ENCODE measurements around the gene MSS51.

The MSS51 gene

GRCh38 chr10:73439055-73439454 lies 5.7 kb upstream of the MSS51 start:
- Histone ChIP-seq H3K4me2 (ENCODE audit: insufficient read depth, low read length) (no peak overlapping the region), H2AFZ (ENCODE audit: low read depth, low read length) (no peak overlapping the region), H3K4me1 (ENCODE audit: insufficient read depth, low read length) (no peaks in the 10 kb centered on the region), H3K27me3 (ENCODE audit: insufficient read depth, low read length, poor library complexity) (no peaks in the 10 kb centered on the region), H3K9me3 (ENCODE audit: insufficient read depth, low read length, severe bottlenecking) (no peaks in the 10 kb centered on the region), H3K9ac (ENCODE audit: low read depth, low read length) (no peak overlapping the region), H3K4me3 (ENCODE audit: low read depth in 1 of 2, low read length in 2 of 2) (no peak overlapping the region), H4K20me1 (ENCODE audit: insufficient read depth, low read length) (no peaks in the 10 kb centered on the region), H3K79me2 (ENCODE audit: insufficient read depth, low read length) (no peaks in the 10 kb centered on the region), H3K36me3 (ENCODE audit: insufficient read depth, low read length) (peaks cover 44% of the 10 kb centered on the region), H3K27ac (ENCODE audit: low read length) (no peak overlapping the region)
- no peak for TF ChIP-seq EZH2 (IDR thresholded peaks at IDR 0.05; ENCODE audit: borderline replicate concordance, low read depth, low read length, severe bottlenecking)
- TF ChIP-seq CTCF (IDR thresholded peaks at IDR 0.05; ENCODE audit: borderline replicate concordance, extremely low read depth, low read length, poor library complexity, severe bottlenecking) = no peak
- no peak for ATAC-seq (ENCODE audit: insufficient read depth, low read depth)
- DNase-seq = no peak

DNA sequence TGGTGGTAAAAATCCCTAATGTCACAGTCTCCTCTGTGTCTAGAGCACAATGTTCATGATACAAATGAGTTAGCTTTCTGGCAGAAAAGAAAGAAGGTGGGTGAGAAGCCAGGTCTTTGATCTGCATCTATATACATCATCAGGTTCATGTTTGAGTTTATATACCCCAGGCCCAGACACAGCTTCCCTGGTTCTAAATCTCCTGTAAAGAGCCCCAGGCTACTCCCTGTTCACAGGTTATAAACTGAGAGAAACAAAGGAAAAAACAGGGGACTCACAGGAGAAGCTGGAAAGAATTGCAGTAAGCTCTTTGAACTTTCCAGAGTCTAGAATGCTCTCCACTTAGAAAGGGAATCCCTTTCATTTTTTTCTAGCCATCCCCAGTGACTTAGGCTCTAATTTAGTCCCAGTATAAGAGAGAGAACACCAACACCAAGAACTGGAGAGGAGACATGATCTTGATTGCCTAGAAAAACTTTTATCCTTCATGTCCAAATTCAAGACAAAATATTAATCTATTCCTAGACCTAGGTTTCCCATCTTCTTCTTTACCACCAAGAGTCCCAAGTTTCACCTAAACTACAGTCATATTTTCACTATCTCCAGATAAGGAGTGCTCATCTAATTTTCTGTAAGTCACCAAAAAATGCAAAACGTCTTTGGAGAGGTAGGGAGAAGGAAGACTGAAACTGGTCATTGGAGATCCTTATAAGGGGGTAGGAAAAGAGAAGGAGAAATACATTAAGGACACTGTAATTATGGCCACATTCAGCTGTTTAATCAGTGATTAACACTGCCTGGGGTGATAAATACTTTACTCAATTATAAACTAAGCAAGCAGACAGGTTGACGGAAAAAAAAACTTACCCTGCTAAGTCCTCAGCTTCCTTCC lies 469 bp downstream of the MSS51 start:
- Histone ChIP-seq H4K20me1 (ENCODE audit: insufficient read depth, low read length) (no peaks in the 10 kb centered on the region), H3K27me3 (ENCODE audit: insufficient read depth, low read length, poor library complexity) (no peaks in the 10 kb centered on the region), H3K36me3 (ENCODE audit: insufficient read depth, low read length) (peaks cover 16% of the 10 kb centered on the region), H3K79me2 (ENCODE audit: insufficient read depth, low read length) (no peaks in the 10 kb centered on the region), H3K27ac (ENCODE audit: low read length) (no peak overlapping the region), H2AFZ (ENCODE audit: low read depth, low read length) (no peak overlapping the region), H3K9ac (ENCODE audit: low read depth, low read length) (no peak overlapping the region), H3K9me3 (ENCODE audit: insufficient read depth, low read length, severe bottlenecking) (no peaks in the 10 kb centered on the region), H3K4me1 (ENCODE audit: insufficient read depth, low read length) (no peaks in the 10 kb centered on the region), H3K4me2 (ENCODE audit: insufficient read depth, low read length) (no peak overlapping the region), H3K4me3 (ENCODE audit: low read depth in 1 of 2, low read length in 2 of 2) (no peak overlapping the region)
- no peak for ATAC-seq (ENCODE audit: insufficient read depth, low read depth)
- TF ChIP-seq EZH2 (IDR thresholded peaks at IDR 0.05; ENCODE audit: borderline replicate concordance, low read depth, low read length, severe bottlenecking) = no peak
- TF ChIP-seq CTCF (IDR thresholded peaks at IDR 0.05; ENCODE audit: borderline replicate concordance, extremely low read depth, low read length, poor library complexity, severe bottlenecking) = no peak
- DNase-seq = no peak

GRCh38 chr10:73426318-73426717 lies 7.0 kb downstream of the MSS51 start:
- Histone ChIP-seq H3K9me3 (ENCODE audit: insufficient read depth, low read length, severe bottlenecking) (no peaks in the 10 kb centered on the region), H3K9ac (ENCODE audit: low read depth, low read length) (no peak overlapping the region), H3K4me3 (ENCODE audit: low read depth in 1 of 2, low read length in 2 of 2) (no peak overlapping the region), H3K27ac (ENCODE audit: low read length) (no peak overlapping the region), H3K79me2 (ENCODE audit: insufficient read depth, low read length) (no peaks in the 10 kb centered on the region), H3K4me2 (ENCODE audit: insufficient read depth, low read length) (no peak overlapping the region), H3K36me3 (ENCODE audit: insufficient read depth, low read length) (peaks cover 51% of the 10 kb centered on the region), H3K4me1 (ENCODE audit: insufficient read depth, low read length) (no peaks in the 10 kb centered on the region), H2AFZ (ENCODE audit: low read depth, low read length) (no peak overlapping the region), H3K27me3 (ENCODE audit: insufficient read depth, low read length, poor library complexity) (no peaks in the 10 kb centered on the region), H4K20me1 (ENCODE audit: insufficient read depth, low read length) (no peaks in the 10 kb centered on the region)
- TF ChIP-seq EZH2 (IDR thresholded peaks at IDR 0.05; ENCODE audit: borderline replicate concordance, low read depth, low read length, severe bottlenecking) (no peak), CTCF (IDR thresholded peaks at IDR 0.05; ENCODE audit: borderline replicate concordance, extremely low read depth, low read length, poor library complexity, severe bottlenecking) (no peak)
- no peak for DNase-seq
- no peak for ATAC-seq (ENCODE audit: insufficient read depth, low read depth)

All from DND-41 (cell line).